ENCODE data around the gene TSPAN3.

Gene TSPAN3

GRCh38 chr15:77023576-77024272, 47.2 kb downstream of the TSPAN3 start:
- DNase-seq (ENCODE audit: low spot score): no peak

DNA sequence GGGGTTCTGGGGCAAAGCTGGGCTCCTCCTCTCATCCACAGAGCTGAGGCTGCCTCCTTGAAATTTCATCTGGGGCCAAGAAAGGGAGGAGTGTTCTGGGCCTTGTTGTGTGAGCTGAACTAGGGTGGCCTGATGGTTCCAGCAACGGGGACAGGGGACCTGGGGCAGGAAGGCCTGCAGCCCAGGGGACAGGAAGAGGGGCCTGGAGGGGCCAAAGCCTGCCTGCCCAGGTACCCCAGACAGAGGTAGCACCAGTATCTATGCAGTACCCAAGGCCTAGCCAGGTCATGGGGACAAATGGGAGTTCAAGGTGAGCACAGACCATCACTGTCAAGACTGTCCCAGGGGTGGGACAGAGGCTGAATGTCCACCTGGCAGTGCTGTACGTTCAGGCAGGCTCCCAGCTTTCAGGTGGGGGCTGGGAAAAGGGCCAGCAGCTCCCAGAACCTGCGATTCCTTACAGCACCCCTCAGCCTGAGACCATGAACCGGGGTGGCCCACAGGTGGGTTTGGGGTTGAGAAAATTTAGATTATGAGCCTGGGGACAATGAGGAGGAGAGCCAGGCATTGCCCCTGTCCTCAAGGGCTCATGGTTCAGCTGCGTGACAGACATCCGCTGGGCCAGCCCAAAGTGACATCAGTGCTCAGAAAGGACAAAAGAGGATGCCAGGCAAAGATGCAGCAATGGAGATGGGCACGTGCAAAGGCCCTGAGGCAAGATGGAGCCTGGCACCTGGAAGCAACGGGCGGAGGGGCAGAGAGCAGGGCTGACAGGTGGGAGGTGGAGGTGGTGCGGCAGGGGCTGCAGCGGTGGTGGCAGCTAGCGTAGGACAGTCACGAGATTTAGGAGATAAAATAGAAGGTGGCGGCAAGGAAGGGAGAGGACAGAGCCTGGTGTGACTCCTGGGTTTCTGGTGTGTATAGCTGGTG, 48.0 kb downstream of the TSPAN3 start:
- DNase-seq (ENCODE audit: low spot score): no peak

DNA sequence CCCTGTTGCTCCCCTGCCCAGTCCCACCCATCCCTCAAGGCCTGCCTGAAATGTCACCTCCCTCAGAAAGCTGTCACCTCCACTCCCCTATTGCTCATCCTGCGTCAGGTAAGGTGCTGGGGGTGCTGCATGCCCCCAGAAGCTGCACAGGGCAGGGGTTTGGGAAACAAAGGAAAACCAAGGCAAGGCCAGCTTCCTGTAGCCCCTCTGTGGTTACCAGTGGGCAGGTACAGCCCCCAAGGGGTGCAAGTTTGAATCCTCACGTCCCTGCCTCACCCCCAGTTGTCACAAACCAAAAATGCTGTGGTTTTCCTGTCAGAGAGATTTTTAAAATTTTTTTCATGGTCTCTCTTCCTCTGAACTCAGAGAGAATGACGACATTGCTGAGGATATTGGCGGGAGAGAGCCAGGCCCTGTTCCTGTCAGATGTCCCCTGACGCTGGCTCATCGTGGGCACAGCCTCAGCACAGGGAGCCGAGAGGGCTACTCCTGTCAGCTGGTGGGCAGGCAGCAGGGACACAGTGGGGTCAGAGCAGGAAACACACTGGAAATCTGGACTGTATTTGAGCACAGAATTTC, 49.0 kb downstream of the TSPAN3 start:
- DNase-seq (ENCODE audit: low spot score): no peak

DNA sequence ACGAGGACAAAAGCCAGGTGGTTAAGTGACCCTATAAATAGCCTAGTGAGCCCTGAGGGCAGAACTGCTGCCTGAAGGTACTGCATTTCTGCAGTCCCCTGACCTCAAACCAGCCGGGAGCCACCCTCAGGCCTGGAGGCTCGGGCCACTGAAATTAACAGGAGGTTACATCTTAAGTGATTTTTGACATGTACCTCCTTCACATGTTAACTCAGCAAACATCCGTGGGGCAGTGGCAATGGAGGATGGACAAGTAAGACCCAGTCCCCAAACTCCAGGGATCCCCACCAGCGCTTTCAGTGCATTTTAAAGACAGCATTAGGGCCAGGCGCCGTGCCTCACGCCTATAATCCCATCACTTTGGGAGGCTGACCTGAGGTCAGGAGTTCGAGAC, 49.8 kb downstream of the TSPAN3 start:
- no peak for DNase-seq (ENCODE audit: low spot score)

DNA sequence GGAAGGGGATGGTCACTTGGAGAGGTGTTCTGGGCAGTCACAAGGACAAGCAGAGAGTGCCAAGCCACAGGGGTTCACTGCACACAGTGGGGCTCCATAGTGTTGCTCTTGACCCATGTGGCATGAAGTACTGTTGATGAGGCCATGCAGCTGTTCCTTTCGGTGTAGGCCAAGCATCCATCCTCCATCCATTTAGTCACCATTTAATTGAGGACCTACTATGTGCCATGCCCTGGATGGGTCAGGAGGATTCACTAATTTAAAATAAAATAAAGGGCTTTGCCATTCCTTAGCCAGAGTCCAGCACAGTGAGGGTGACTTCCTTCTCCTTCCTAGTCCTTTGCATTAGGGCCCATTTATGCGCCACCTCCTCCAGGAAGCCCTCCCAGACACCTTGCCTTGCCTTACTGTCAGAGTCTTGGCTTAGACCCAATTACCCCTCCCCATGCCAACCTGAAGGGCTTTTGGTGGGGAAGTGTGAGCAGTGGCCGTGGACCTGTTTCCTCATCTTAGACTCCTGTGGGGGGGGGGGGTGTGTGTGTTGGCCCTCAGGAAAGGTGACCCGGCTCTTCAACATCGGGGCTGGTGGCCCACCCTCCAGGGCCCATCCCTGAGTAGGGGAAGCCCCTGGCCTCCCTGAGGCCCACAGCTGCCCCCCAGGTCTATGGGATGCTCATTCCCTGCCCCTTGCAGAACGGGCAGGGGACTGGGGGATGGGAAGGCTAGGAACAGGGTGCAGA, 50.4 kb downstream of the TSPAN3 start:
- no peak for DNase-seq (ENCODE audit: low spot score)

- DNase-seq (ENCODE audit: low spot score): no peak
Observed at GRCh38 chr15:77019521-77020331, 51.2 kb downstream of the TSPAN3 start.

GRCh38 chr15:77018796-77019505, 52.0 kb downstream of the TSPAN3 start:
- no peak for DNase-seq (ENCODE audit: low spot score)

DNA sequence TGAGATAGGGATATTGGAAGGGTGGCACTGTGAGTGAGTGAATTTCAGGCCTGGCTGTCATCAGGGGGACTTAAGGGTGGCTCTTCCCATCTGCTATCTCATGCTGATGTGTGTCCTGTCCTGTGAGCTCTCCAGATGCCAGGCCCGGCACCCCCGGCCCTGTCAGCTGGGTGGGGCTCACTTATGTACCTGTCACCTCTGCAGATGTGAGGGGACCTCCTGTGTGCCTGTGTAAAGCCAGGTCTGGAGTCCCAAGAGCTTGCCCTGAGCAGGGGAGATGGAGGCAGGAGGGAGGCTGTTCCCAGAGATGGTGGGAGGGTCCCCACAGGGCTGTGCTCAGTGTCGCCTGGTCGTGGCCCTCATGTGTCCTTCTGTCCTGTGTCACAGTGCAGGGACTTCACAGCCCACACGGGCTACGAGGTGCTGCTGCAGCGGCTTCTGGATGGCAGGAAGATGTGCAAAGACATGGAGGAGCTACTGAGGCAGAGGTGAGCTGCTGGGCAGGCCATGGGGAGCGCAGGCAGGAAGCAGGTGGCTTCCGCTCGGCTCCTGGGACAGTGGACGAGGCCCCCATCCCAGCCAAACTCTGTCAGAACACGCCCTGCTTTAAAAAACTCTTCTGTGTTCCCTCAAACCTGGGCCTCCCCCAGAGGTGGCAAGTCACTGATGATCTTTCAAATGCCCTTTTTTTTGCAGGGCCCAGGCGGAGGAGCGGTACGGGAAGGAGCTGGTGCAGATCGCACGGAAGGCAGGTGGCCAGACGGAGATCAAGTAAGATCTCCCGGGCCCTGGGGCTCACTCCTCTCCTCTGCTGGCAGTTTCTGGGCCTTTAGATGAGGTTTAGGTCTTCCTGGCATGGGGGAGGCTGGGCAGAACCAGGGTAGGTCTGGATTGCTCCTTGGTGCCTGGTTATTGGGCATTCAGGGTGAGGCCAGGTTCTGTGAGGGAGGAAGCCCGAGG, 52.9 kb downstream of the TSPAN3 start:
- no peak for DNase-seq (ENCODE audit: low spot score)

- DNase-seq (ENCODE audit: low spot score): no peak
Observed at GRCh38 chr15:77017091-77017660, 53.7 kb downstream of the TSPAN3 start.

GRCh38 chr15:77016321-77016695, 54.6 kb downstream of the TSPAN3 start:
- DNase-seq (ENCODE audit: low spot score): no peak

DNA sequence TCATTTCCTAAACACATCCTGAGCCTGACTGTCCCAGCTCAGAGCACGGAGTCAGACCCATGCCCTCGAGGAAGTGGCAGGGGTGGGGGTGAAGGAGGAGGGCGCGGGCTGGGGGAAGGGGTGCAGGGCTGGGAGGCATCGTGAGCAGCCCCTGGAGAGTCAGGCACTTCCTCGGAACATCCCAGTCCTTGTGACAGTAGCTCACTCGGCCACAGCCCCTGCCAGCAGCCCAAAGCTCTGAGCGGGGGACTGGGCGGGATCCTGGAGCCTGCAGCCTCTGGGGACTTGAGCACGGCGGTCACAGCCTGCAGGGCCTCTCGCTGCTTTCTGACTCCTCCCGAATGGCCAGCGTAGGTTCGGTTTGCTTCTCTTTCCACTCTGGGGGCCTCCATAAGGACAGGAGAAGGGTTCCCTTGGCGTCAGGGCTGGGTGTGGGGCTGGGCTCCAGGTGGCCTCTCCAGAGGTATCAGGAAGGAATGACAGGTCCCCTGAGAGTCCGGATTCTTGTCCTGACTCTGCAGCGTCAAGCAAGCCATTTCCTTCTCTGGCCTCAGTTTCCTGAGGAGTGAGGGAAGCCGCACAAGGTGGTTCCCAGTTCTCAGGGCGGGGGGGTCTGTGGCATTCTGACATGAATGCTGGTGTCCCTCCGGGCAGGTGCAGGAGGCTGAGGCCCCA, 55.1 kb downstream of the TSPAN3 start:
- DNase-seq (ENCODE audit: low spot score): no peak

DNA sequence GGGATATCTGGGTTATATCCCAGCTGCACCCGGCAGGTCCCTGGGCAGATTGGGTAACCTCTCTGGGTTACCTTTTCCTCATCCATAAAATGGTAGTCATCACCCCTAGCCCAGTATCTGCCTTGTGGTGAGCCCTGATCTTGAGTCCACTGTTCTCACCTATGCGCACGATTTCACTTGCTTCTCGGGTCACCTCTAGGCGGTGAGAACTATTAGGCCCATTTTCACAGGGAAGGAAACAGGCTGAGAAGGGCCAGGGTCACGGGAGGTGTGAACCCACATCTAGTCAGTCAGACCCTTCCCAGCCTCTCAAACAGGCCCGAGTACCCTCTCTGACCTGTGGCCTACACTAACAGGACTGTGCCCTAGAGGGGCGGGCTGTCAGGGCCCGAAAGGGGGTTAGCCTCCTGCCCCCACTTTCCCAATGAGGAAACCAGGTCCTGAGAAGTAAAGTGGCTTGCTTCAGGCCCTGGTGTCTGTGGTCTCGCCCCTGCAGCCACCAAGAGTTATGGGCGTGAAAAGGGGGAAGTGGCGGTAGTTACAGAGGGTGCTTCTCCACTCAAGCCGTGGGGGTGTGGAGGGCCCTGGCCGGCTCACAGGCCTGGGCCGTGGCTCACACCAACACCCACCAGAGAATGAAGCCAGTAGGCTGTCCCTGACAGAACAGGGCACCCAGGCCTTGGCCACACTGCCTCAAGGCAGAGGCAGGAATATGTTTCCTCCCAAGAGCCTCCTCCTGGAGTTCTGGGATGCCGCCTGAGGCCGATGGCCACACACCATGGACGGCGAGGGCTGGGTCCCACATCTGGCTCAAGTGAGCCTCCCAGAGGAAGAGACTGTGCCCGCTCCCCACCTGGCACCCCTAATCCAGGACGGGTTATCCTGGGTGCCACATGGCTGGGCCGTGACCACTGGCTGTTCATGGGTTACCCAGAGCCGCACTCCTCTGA, 56.5 kb downstream of the TSPAN3 start:
- no peak for DNase-seq (ENCODE audit: low spot score)

DNA sequence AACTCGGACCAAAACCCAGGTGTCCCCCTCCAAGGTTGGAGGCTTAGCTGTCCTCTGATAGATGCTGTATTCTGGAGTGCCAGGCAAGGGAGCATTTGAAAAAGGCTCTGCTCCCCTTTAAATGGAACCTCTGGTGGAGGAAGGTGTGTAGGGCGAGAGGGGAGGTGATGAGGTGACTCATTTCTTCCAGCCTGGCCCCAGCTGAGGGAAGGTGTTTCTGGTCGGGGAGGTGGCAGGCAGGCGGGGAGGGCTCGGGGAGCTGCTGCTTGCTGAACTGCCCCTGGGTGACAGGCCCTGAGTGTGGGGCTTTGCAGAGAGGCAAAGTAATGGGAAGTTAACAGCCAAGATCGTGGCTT, 57.2 kb downstream of the TSPAN3 start:
- DNase-seq (ENCODE audit: low spot score): no peak

GRCh38 chr15:77012868-77013267, 58.0 kb downstream of the TSPAN3 start:
- no peak for DNase-seq (ENCODE audit: low spot score)

GRCh38 chr15:77012117-77012712, 58.7 kb downstream of the TSPAN3 start:
- no peak for DNase-seq (ENCODE audit: low spot score)

GRCh38 chr15:77010857-77011256, 60.1 kb downstream of the TSPAN3 start:
- DNase-seq (ENCODE audit: low spot score): no peak

- no peak for DNase-seq (ENCODE audit: low spot score)
Observed at GRCh38 chr15:77010312-77010686, 60.6 kb downstream of the TSPAN3 start.
